Right ventricle myocardium inferior (tissue), 1 donor: ENCODE data around the gene MBOAT7. TPM values are rescaled to one million over a fixed set of nuclear protein-coding genes. Genes with fewer than 3 reads are reported as not detected.
"Not testable (repeated sequence)": the region's sequence is repeated elsewhere in the genome, so short reads cannot be mapped to it uniquely, and the experiment has no call there.

Experiments used
- ATAC-seq: fragments of 200-7000 bp; cut with Tn5 transposase; one replicate; pipeline ENCODE4 v1.9.1; 2020; ENCODE audit warnings: mild to moderate bottlenecking, moderate library complexity
- DNase-seq: peaks from one replicate; pipeline ENCODE4 v3.0.0; 2021; ENCODE audit errors: missing footprints
- intact Hi-C: fragments of 100-400 bp; cut with DNase I; formaldehyde crosslinking; loops from one replicate; pipeline ENCODE4 v1.11.0; 2022
- long read RNA-seq: library from polyadenylated mRNA; unstranded; transcript quantifications from one replicate; pipeline ENCODE4 v2.0.0, GENCODE V29; 2021
- total RNA-seq: library from RNA; stranded (reverse); fragmentation: NEBNext Ultra II Directional; extraction: Animal tissue kit (Norgen Biotek cat#: 25700); gene quantifications from one replicate; pipeline ENCODE4 v1.2.1, GENCODE V29; 2021
- donor health status: DM: no; HTN: yes; CAD: no; lungs with severe emphysema.

The MBOAT7 gene
- total RNA-seq: 15.1 TPM
- long read RNA-seq, transcript MBOAT7-201 (8 exons, 2,529 nt): major isoform, 6 of 13 reads
- long read RNA-seq, partial matches to known transcripts: 2 of 13 reads
- long read RNA-seq, other reads (novel, unspliced or antisense): 3 of 13 reads

GRCh38 chr19:54189145-54189734 is at the start of gene MBOAT7:
Gene MBOAT7 (minus strand): TSS chr19:54189580. CDS start chr19:54188508, 1,072 bp downstream.
- DNase-seq (no peak), ATAC-seq (peak; percentile 0)
- intact Hi-C loops: no loop called here

- DNase-seq: no peak
- ATAC-seq: no peak
- intact Hi-C loops: no loop called here
Observed at GRCh38 chr19:54233941-54234340, 44.6 kb upstream of the MBOAT7 start.

GRCh38 chr19:54231077-54231931 is 41.9 kb upstream of the MBOAT7 start:
- intact Hi-C loops: loop anchor here (1.0 kb wide), 1 partner anchor 63 kb away; no protein-coding TSS in a partner anchor
- ATAC-seq: peak; percentile 85

GRCh38 chr19:54230031-54230430 is 40.7 kb upstream of the MBOAT7 start:
- DNase-seq (no peak), ATAC-seq (no peak)
- intact Hi-C loops: no loop called here

More at GRCh38 chr19:54231077-54231931, 41.9 kb upstream of the MBOAT7 start:
- peak; percentile 94 for DNase-seq

GRCh38 chr19:54229146-54229545 is 39.8 kb upstream of the MBOAT7 start:
- no peak for ATAC-seq
- intact Hi-C loops: no loop called here
- DNase-seq: no peak

GRCh38 chr19:54224619-54225018 is 35.2 kb upstream of the MBOAT7 start:
- intact Hi-C loops, ATAC-seq, DNase-seq: not testable (repeated sequence)

GRCh38 chr19:54223937-54224281 is 34.5 kb upstream of the MBOAT7 start:
- ATAC-seq, intact Hi-C loops, DNase-seq: not testable (repeated sequence)

GRCh38 chr19:54223277-54223936 is 34.0 kb upstream of the MBOAT7 start:
- intact Hi-C loops, ATAC-seq, DNase-seq: not testable (repeated sequence)

- intact Hi-C loops: not testable (repeated sequence)
- ATAC-seq (peak; percentile 88), DNase-seq (peak; percentile 79)
Observed at GRCh38 chr19:54222474-54223276, 33.3 kb upstream of the MBOAT7 start, which contains the start of gene LILRB3. Gene LILRB3 (minus strand): TSS chr19:54223007. CDS start chr19:54222976, 31 bp downstream.

GRCh38 chr19:54221947-54222346 is 32.6 kb upstream of the MBOAT7 start:
- ATAC-seq, DNase-seq, intact Hi-C loops: not testable (repeated sequence)

- intact Hi-C loops, DNase-seq, ATAC-seq: not testable (repeated sequence)
Observed at GRCh38 chr19:54219702-54220101, 30.3 kb upstream of the MBOAT7 start.

GRCh38 chr19:54218960-54219661 is 29.7 kb upstream of the MBOAT7 start:
- intact Hi-C loops: no loop called here
- DNase-seq: no peak
- no peak for ATAC-seq

GRCh38 chr19:54218259-54218658 is 28.9 kb upstream of the MBOAT7 start:
- intact Hi-C loops: no loop called here
- no peak for ATAC-seq

GRCh38 chr19:54217517-54218247 is 28.3 kb upstream of the MBOAT7 start:
- DNase-seq, ATAC-seq, intact Hi-C loops: not testable (repeated sequence)

More at GRCh38 chr19:54218259-54218658, 28.9 kb upstream of the MBOAT7 start:
- DNase-seq: no peak

GRCh38 chr19:54216869-54217268 is 27.5 kb upstream of the MBOAT7 start:
- intact Hi-C loops: no loop called here
- no peak for DNase-seq
- no peak for ATAC-seq

- intact Hi-C loops, DNase-seq, ATAC-seq: not testable (repeated sequence)
Observed at GRCh38 chr19:54214734-54215133, 25.4 kb upstream of the MBOAT7 start.

GRCh38 chr19:54214217-54214616 is 24.8 kb upstream of the MBOAT7 start:
- intact Hi-C loops, DNase-seq, ATAC-seq: not testable (repeated sequence)
